Tibial nerve (tissue), 4 donors: ENCODE data around the gene KCNMA1.

Experiments used
- EP300 ChIP-seq, 2 donors: sonication (generic); formaldehyde crosslinking; IDR thresholded peaks; one replicate each; pipeline ENCODE4 v1.6.1; 2017; ENCODE audit warnings: antibody characterized with exemption in 2 of 2, mild to moderate bottlenecking in 1 of 2
- POLR2A ChIP-seq, 2 donors: fragments of 450-650 bp; IDR thresholded peaks; one replicate each; pipeline ENCODE4 v1.6.1; 2017; ENCODE audit warnings: antibody characterized with exemption in 2 of 2, mild to moderate bottlenecking in 2 of 2, moderate library complexity in 2 of 2
- TF ChIP-seq, protein P1 (sequence below), 5 experiments: fragments of 200-600 bp in 3 of 5; fragments of 450-650 bp in 2 of 5; sonication (generic) in 3 of 5; IDR thresholded peaks; one replicate each; pipeline ENCODE4 v1.5.1; 2016 to 2019; ENCODE audit warnings: antibody characterized with exemption in 5 of 5, mild to moderate bottlenecking in 3 of 5, moderate library complexity in 2 of 5

- TF ChIP-seq, protein P1, sequence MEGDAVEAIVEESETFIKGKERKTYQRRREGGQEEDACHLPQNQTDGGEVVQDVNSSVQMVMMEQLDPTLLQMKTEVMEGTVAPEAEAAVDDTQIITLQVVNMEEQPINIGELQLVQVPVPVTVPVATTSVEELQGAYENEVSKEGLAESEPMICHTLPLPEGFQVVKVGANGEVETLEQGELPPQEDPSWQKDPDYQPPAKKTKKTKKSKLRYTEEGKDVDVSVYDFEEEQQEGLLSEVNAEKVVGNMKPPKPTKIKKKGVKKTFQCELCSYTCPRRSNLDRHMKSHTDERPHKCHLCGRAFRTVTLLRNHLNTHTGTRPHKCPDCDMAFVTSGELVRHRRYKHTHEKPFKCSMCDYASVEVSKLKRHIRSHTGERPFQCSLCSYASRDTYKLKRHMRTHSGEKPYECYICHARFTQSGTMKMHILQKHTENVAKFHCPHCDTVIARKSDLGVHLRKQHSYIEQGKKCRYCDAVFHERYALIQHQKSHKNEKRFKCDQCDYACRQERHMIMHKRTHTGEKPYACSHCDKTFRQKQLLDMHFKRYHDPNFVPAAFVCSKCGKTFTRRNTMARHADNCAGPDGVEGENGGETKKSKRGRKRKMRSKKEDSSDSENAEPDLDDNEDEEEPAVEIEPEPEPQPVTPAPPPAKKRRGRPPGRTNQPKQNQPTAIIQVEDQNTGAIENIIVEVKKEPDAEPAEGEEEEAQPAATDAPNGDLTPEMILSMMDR (IDR thresholded peaks at IDR 0.05): no peak
- TF ChIP-seq POLR2A (IDR thresholded peaks at IDR 0.05): no peak
- no peak for TF ChIP-seq EP300 (IDR thresholded peaks at IDR 0.05)
These were observed 315.8 kb downstream of the KCNMA1 start for GRCh38 chr10:77321838-77322237.
